ENCODE data around the gene NRXN3.

GRCh38 chr14:79165471-79166090 is 995.4 kb downstream of the NRXN3 start:
- TF ChIP-seq CTCF (conservative IDR thresholded peaks at IDR 0.05; ENCODE audit: low read depth, low read length), result no peak
- no peak for TF ChIP-seq EZH2phosphoT487 (IDR thresholded peaks at IDR 0.05; ENCODE audit: borderline replicate concordance, low read length)
